Testis (tissue), 3 donors: ENCODE data around the gene ZNF98. TPM values are rescaled to one million over a fixed set of nuclear protein-coding genes. Genes with fewer than 3 reads are reported as not detected.

ENCODE experiments used
- DNase-seq: peaks from one replicate; pipeline ENCODE4 v3.0.0-alpha.2; 2019
- H3K27ac ChIP-seq, 2 donors: fragments of 200-600 bp; sonication (generic); one replicate each; pipeline ENCODE4 v1.5.1; 2019
- H3K27me3 ChIP-seq: fragments of 200-600 bp; sonication (generic); one replicate; pipeline ENCODE4 v1.5.1; 2019
- H3K36me3 ChIP-seq: fragments of 200-600 bp; sonication (generic); one replicate; pipeline ENCODE4 v1.5.1; 2017; ENCODE audit warnings: low read depth; ENCODE audit errors: missing control alignments
- H3K4me1 ChIP-seq: fragments of 200-600 bp; sonication (generic); one replicate; pipeline ENCODE4 v1.5.1; 2019
- H3K4me3 ChIP-seq, 2 donors: fragments of 200-600 bp; sonication (generic); one replicate each; pipeline ENCODE4 v1.5.1; 2017 to 2019
- H3K9me3 ChIP-seq: fragments of 200-600 bp; sonication (generic); one replicate; pipeline ENCODE4 v1.5.1; 2017
- CTCF ChIP-seq, 3 experiments: fragments of 450-650 bp in 2 of 3; fragments of 200-600 bp in 1 of 3; sonication (generic) in 1 of 3; IDR thresholded peaks; one replicate each; pipeline ENCODE4 v1.5.1; 2016 to 2019; ENCODE audit warnings: antibody characterized with exemption in 3 of 3, mild to moderate bottlenecking in 2 of 3, moderate library complexity in 1 of 3
- POLR2A ChIP-seq: fragments of 450-650 bp; IDR thresholded peaks from one replicate; pipeline ENCODE4 v1.6.1; 2017; ENCODE audit warnings: antibody characterized with exemption, mild to moderate bottlenecking, moderate library complexity
- WGBS, 2 donors: methylation state at CpG; one replicate each; pipeline ENCODE4 v1.1.5; 2018; 5-methylcytosine and 5-hydroxymethylcytosine counted together
- intact Hi-C: fragments of 100-400 bp; cut with DNase I; formaldehyde crosslinking; loops from one replicate; pipeline ENCODE4 v1.15.1; 2023; ENCODE audit warnings: low total_unique reads
- polyA plus RNA-seq: library from polyadenylated mRNA; stranded (reverse); fragments of 350-450 nt; fragmentation: Illumina TruSeq; extraction: RNeasy Lipid Tissue Mini Kit (QIAGEN cat#74804); gene quantifications from one replicate; pipeline ENCODE4 v1.2.3, GENCODE V29; 2014; ENCODE audit warnings: low read depth, low replicate concordance; ENCODE audit not compliant: insufficient read depth
- small RNA-seq, 2 donors: library from RNA; depleted of rRNA; stranded (forward); fragments of <200 nt; gene quantifications; one replicate each; pipeline ENCODE3, GENCODE V24; 2016
- total RNA-seq, 2 donors: library from RNA; depleted of rRNA; stranded (reverse); fragments of >200 nt; gene quantifications; one replicate each; pipeline ENCODE4 v1.2.3, GENCODE V29; 2016

ZNF98 gene
- total and polyA plus RNA-seq, 3 donors from 2014 or later, result 7.7 to 17.7 (median 16.0) TPM

DNA sequence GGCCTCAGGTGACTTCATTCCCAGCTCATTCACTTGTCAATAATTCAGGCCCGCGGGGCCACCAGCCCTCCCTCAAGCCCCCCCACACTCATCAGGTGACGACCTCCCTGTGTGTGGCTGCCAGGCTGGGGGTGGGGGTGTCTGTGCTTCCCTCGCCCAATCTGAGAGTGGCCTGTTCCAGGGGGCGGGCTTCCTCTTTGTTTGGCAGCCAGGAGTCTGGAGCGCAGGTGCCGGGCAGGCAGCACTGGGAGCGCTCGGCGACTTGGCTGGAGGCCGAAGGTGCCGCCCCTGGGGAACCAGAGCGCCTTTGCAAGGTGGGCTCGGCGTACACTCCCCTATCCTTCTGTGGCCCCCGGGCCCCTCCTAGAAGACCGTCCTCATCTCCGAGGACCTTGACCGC, 5.4 kb upstream of the ZNF98 start:
- 0% methylated on average over 19 of the region's 19 CpGs; no CpG with 5 or more reads in 1 of the 2 donors for WGBS, 2 donors
- intact Hi-C loops, result no loop called here
- Histone ChIP-seq H3K27ac (no peak overlapping the region), H3K4me1 (no peaks in the 10 kb centered on the region), H3K4me3 (peak overlapping the region; percentile 26 to 42), H3K36me3 (no peaks in the 10 kb centered on the region), H3K27me3 (no peaks in the 10 kb centered on the region), H3K9me3 (no peaks in the 10 kb centered on the region)
- peak; percentile 23 for DNase-seq
- no peak for TF ChIP-seq CTCF (IDR thresholded peaks at IDR 0.05)
- no peak for TF ChIP-seq POLR2A

- no peak overlapping the region for H3K27ac ChIP-seq
- no peak for DNase-seq
- no peak for TF ChIP-seq CTCF (IDR thresholded peaks at IDR 0.05)
- no peak for TF ChIP-seq POLR2A
- WGBS, 2 donors, result 41% methylated on average over 8 of the region's 8 CpGs
- no peaks in the 10 kb centered on the region for H3K9me3 ChIP-seq
- H3K4me3 ChIP-seq, result peak overlapping the region in 1 of 2 donors; percentile 42
- H3K27me3 ChIP-seq, result no peaks in the 10 kb centered on the region
- no peaks in the 10 kb centered on the region for H3K36me3 ChIP-seq
- intact Hi-C loops, result no loop called here
- H3K4me1 ChIP-seq, result no peaks in the 10 kb centered on the region
These were observed 4.8 kb upstream of the ZNF98 start for GRCh38 chr19:22426901-22427300.

DNA sequence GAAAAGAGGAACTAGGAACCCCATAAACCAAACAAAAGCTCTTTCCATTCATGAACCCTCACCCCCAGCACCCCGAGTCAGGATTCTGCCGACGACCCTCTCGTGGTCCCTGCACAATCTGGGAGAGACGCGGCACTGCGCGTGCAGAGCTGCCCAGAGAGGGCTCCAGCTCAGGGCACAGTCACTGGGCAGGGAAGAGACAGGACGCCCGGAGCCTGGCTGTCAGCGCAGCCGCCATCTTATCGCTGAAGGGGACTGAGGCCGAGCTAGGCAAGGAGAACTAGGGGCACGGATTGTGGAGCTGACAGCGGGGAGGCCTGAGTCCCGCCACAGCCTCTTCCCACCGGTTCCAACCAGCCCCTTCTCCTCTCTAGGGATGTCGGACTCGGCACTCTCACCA, 349 bp downstream of the ZNF98 start:
- Histone ChIP-seq H3K36me3 (no peaks in the 10 kb centered on the region), H3K4me1 (no peaks in the 10 kb centered on the region), H3K27me3 (no peaks in the 10 kb centered on the region), H3K4me3 (peak overlapping the region; percentile 53 to 66), H3K9me3 (no peaks in the 10 kb centered on the region), H3K27ac (peak overlapping the region; percentile 45 to 50)
- intact Hi-C loops, result no loop called here
- no peak for DNase-seq
- TF ChIP-seq CTCF (IDR thresholded peaks at IDR 0.05), result no peak
- TF ChIP-seq POLR2A, result no peak
- 2 to 4% methylated on average over 14 to 20 of the region's 20 CpGs for WGBS, 2 donors

GRCh38 chr19:22354665-22355064, 67.5 kb downstream of the ZNF98 start:
- Histone ChIP-seq H3K27ac (no peak overlapping the region), H3K9me3 (no peaks in the 10 kb centered on the region), H3K27me3 (no peaks in the 10 kb centered on the region), H3K4me3 (no peak overlapping the region), H3K4me1 (no peaks in the 10 kb centered on the region), H3K36me3 (no peaks in the 10 kb centered on the region)
- intact Hi-C loops, result no loop called here
- 75% methylated on average over 2 of the region's 2 CpGs; no CpG with 5 or more reads in 1 of the 2 donors for WGBS, 2 donors
- no peak for DNase-seq
- TF ChIP-seq CTCF (IDR thresholded peaks at IDR 0.05) (no peak), POLR2A (no peak)

Small RNAs within 50 kb of the gene (small RNA-seq; reads per million reads assigned to genes)
- gene AC011494.1, result 0 reads per million in 2 donors

Other genes with a start within 250 kb of the ZNF98 start
- 10 to 100 TPM; 29.2 to 35.3 TPM for gene ZNF676, start 225.4 kb downstream of the ZNF98 start, total RNA-seq
- 3.6 TPM for gene ZNF676, start 225.4 kb downstream of the ZNF98 start, polyA plus RNA-seq
- 1 to 10 TPM; 4.3 to 6.2 TPM for gene ZNF729, start 135.9 kb downstream of the ZNF98 start, total RNA-seq
- 1.0 TPM for gene ZNF729, start 135.9 kb downstream of the ZNF98 start, polyA plus RNA-seq
- gene ZNF492, start 212.0 kb upstream of the ZNF98 start, total RNA-seq, result 1 to 10 TPM; 2.7 to 3.3 TPM
- gene ZNF492, start 212.0 kb upstream of the ZNF98 start, polyA plus RNA-seq, result 1.2 TPM